A673 (cell line): ENCODE measurements around the gene GOSR1.

Source experiments
- CTCF ChIP-seq: fragments of 300-800, 200-600 bp; sonication (generic); conservative IDR thresholded peaks from 2 replicates; pipeline ENCODE4 v1.5.1; 2017; ENCODE audit warnings: low read depth, mild to moderate bottlenecking, antibody characterized with exemption, low read length, moderate library complexity, mixed read lengths
- EZH2 ChIP-seq: fragments of 200-600 bp; sonication (generic); IDR thresholded peaks from 2 replicates; pipeline ENCODE4 v1.6.1; 2017; ENCODE audit warnings: borderline replicate concordance, low read depth, mild to moderate bottlenecking, mixed read lengths, antibody characterized with exemption, low read length; ENCODE audit not compliant: poor library complexity, severe bottlenecking

- TF ChIP-seq CTCF (no peak), EZH2 (no peak)
Measured at GRCh38 chr17:30576326-30576861, 99.2 kb downstream of the GOSR1 start.
